Glomerular visceral epithelial cell (primary cell): ENCODE data around the gene SPRR1A.

Experiments used
- DNase-seq: peaks from one replicate; pipeline ENCODE4 v3.0.0-alpha.2; 2016; ENCODE audit errors: extremely low spot score

The SPRR1A gene

GRCh38 chr1:152983743-152984142 lies at the start of gene SPRR1A:
SPRR1A (plus strand) TSS chr1:152984081; CDS start chr1:152985231, 1,150 bp downstream.
- DNase-seq = no peak

- no peak for DNase-seq
These were observed 43.3 kb upstream of the SPRR1A start for GRCh38 chr1:152940614-152941013.

GRCh38 chr1:152941037-152941711 lies 42.7 kb upstream of the SPRR1A start:
- DNase-seq = no peak

GRCh38 chr1:152942161-152942560 lies 41.7 kb upstream of the SPRR1A start:
- DNase-seq = no peak

- DNase-seq = no peak
These were observed 37.6 kb upstream of the SPRR1A start for GRCh38 chr1:152946248-152946647.

- no peak for DNase-seq
These were observed 37.1 kb upstream of the SPRR1A start, which contains the start of gene SPRR5 for GRCh38 chr1:152946651-152947256. SPRR5 (plus strand) TSS chr1:152947206; CDS start chr1:152948555, 1,349 bp downstream.

- DNase-seq = no peak
These were observed 32.2 kb upstream of the SPRR1A start for GRCh38 chr1:152951711-152952110.

GRCh38 chr1:152953761-152954160 lies 30.1 kb upstream of the SPRR1A start:
- no peak for DNase-seq

GRCh38 chr1:152954436-152954835 lies 29.4 kb upstream of the SPRR1A start:
- no peak for DNase-seq

GRCh38 chr1:152957561-152957960 lies 26.3 kb upstream of the SPRR1A start:
- DNase-seq = no peak

GRCh38 chr1:152959273-152959672 lies 24.6 kb upstream of the SPRR1A start:
- no peak for DNase-seq

- DNase-seq = no peak
These were observed 24.0 kb upstream of the SPRR1A start for GRCh38 chr1:152959801-152960451.

- DNase-seq = no peak
These were observed 23.3 kb upstream of the SPRR1A start for GRCh38 chr1:152960452-152961044.

GRCh38 chr1:152961226-152961891 lies 22.5 kb upstream of the SPRR1A start:
- DNase-seq = no peak

GRCh38 chr1:152962876-152963415 lies 20.9 kb upstream of the SPRR1A start:
- no peak for DNase-seq

GRCh38 chr1:152964536-152964935 lies 19.3 kb upstream of the SPRR1A start:
- no peak for DNase-seq

- no peak for DNase-seq
These were observed 18.0 kb upstream of the SPRR1A start for GRCh38 chr1:152965853-152966252.

- no peak for DNase-seq
These were observed 16.7 kb upstream of the SPRR1A start for GRCh38 chr1:152967201-152967600.

GRCh38 chr1:152968248-152968647 lies 15.6 kb upstream of the SPRR1A start:
- no peak for DNase-seq

GRCh38 chr1:152969036-152969435 lies 14.8 kb upstream of the SPRR1A start:
- DNase-seq = no peak

- no peak for DNase-seq
These were observed 13.4 kb upstream of the SPRR1A start, which contains the start of gene SPRR4 for GRCh38 chr1:152970495-152970894. SPRR4 (plus strand) TSS chr1:152970648; CDS start chr1:152971891, 1,243 bp downstream.
